Type B pancreatic cell (in vitro differentiated cells): ENCODE results near the gene ARHGAP40. TPM values are rescaled to one million over a fixed set of nuclear protein-coding genes. Genes with fewer than 3 reads are reported as not detected.

Experiments
- DNase-seq: peaks from one replicate; pipeline ENCODE4 v3.0.0; 2021; ENCODE audit warnings: mixed read lengths; ENCODE audit not compliant: unreplicated experiment; ENCODE audit errors: extremely low spot score
- H3K27ac Mint-ChIP-seq: 2 replicates; pipeline ENCODE4 v1.8.0; 2021; ENCODE audit warnings: mild to moderate bottlenecking, mixed read lengths
- H3K27me3 Mint-ChIP-seq: 2 replicates; pipeline ENCODE4 v1.8.0; 2021; ENCODE audit warnings: mixed read lengths
- H3K36me3 Mint-ChIP-seq: 2 replicates; pipeline ENCODE4 v1.8.0; 2021; ENCODE audit warnings: mixed read lengths
- H3K4me1 Mint-ChIP-seq: one replicate; pipeline ENCODE4 v1.8.0; 2021; ENCODE audit warnings: mixed read lengths; ENCODE audit not compliant: unreplicated experiment
- H3K4me3 Mint-ChIP-seq: 2 replicates; pipeline ENCODE4 v1.8.0; 2021; ENCODE audit warnings: mild to moderate bottlenecking, mixed read lengths
- H3K9me3 Mint-ChIP-seq: 2 replicates; pipeline ENCODE4 v1.8.0; 2021; ENCODE audit warnings: mixed read lengths
- total RNA-seq: library from RNA; stranded (reverse); gene quantifications from 2 replicates; pipeline ENCODE4 v1.2.1, GENCODE V29; 2021; ENCODE audit warnings: low replicate concordance
- TF ChIP-seq, protein P1 (sequence below): fragments of 200-600 bp; sonication (generic); conservative IDR thresholded peaks from 2 replicates; pipeline ENCODE4 v1.5.0; 2021; ENCODE audit warnings: antibody characterized with exemption, mild to moderate bottlenecking

Gene ARHGAP40
- total RNA-seq, 1 donor from 2014 or later: 1.7 TPM

DNA sequence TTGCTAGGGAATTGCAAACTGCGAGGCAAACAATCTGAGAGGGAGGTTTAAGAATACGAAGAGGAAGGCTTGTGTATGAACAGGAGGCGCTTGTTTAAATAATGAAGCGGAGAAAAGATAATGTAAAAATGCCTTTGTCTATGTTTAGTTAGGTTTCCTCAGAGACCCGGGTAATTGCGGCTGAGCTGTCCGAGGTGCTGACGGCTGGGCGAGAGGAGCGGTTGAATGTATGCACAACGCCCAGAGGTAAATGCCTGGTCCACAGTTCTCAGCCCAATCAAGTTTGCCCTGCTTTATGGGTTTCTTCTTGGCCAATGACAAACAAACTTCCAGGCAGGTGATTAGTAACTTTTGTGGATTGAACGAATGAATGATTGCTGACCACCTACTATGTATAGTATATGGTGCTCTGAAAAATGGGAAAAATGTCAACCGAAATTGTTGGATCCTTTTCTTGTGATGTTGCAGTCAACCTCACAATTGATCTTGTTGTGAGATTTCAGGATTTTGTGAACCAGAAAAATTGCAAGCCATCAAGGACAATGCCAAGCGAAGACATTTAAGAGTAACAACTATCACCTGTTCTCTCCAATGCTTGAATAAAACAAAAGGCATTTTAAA is 84.4 kb downstream of the ARHGAP40 start:
- Mint-ChIP-seq H3K27ac (no peak overlapping the region), H3K9me3 (no peaks in the 10 kb centered on the region), H3K4me1 (no peaks in the 10 kb centered on the region), H3K4me3 (no peak overlapping the region), H3K27me3 (peaks cover 58% of the 10 kb centered on the region), H3K36me3 (no peaks in the 10 kb centered on the region)
- no peak for DNase-seq
- TF ChIP-seq, protein P1, sequence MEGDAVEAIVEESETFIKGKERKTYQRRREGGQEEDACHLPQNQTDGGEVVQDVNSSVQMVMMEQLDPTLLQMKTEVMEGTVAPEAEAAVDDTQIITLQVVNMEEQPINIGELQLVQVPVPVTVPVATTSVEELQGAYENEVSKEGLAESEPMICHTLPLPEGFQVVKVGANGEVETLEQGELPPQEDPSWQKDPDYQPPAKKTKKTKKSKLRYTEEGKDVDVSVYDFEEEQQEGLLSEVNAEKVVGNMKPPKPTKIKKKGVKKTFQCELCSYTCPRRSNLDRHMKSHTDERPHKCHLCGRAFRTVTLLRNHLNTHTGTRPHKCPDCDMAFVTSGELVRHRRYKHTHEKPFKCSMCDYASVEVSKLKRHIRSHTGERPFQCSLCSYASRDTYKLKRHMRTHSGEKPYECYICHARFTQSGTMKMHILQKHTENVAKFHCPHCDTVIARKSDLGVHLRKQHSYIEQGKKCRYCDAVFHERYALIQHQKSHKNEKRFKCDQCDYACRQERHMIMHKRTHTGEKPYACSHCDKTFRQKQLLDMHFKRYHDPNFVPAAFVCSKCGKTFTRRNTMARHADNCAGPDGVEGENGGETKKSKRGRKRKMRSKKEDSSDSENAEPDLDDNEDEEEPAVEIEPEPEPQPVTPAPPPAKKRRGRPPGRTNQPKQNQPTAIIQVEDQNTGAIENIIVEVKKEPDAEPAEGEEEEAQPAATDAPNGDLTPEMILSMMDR: no peak

DNA sequence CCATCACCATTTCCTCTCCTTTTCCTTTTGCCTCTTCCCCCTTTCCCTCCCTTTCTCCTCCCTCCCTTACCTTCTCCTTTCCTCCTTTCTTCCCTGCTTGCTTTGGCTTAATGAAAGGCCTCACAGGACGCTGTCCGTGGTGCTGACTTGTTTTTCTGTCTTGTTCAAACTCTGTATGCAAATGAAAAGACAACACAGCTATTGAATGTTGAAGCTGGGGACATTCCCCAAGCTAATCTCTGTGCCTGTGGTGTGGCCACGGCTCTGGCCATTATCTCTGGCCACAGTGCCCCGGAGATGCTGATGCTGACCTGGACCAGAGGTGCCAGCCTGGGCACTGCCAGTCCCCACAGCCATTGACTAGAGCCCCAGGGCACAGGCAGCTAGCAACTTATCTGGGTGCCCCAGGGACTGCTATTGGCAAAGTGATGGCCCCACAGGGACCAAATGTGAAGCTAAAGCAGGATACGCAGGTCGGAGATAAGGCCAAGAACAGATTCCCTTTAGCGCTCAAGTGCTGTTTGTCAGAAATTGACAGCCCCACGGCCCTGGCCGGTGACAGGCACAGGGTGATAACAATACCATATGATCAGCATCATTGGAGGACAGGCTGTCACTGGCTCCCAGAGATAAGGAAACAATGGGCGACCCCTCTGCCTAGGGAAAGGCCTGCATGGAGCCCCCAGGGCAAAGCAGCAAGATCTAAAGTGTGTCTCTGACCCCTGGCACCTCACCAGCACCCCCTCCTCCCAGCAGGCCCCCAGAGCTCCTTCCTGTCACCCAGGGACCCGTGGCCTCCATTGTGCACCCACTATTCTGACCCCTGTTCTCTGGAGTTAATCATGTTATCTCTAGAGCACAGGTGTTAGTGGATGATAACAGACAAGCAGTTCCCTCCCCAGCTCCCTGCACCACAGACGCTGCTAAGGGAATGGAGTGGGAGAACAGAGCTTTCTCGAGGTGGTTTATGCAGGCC is 91.1 kb downstream of the ARHGAP40 start:
- Mint-ChIP-seq H3K4me3 (no peak overlapping the region), H3K9me3 (no peaks in the 10 kb centered on the region), H3K27me3 (peaks cover 27% of the 10 kb centered on the region), H3K27ac (no peak overlapping the region), H3K4me1 (no peaks in the 10 kb centered on the region), H3K36me3 (no peaks in the 10 kb centered on the region)
- TF ChIP-seq, protein P1: no peak
- DNase-seq: no peak

DNA sequence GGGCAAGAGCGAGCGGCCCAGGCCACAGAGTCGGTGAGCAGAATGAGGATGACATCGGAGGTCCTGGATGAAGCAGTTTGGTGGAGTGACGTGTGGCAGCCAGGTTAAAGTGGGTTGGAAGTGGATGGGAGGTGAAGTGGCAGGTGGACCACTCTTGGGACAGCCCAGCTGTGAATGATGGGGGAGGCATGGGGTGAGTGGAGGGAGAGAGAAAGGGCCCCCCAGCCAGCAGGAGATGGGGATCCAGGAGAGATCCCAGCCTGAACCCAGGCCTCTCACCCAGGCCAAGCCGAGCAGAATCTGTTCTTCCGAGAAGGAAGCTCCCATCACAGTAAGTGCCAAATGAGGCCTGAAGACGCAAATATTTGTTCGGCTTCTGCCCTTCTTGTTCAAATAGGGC is 95.7 kb downstream of the ARHGAP40 start:
- DNase-seq: no peak
- TF ChIP-seq, protein P1: no peak
- no peaks in the 10 kb centered on the region for H3K36me3 Mint-ChIP-seq
- H3K4me3 Mint-ChIP-seq: no peak overlapping the region
- H3K27me3 Mint-ChIP-seq: peaks cover 20% of the 10 kb centered on the region
- no peaks in the 10 kb centered on the region for H3K9me3 Mint-ChIP-seq
- H3K4me1 Mint-ChIP-seq: no peaks in the 10 kb centered on the region
- no peak overlapping the region for H3K27ac Mint-ChIP-seq

DNA sequence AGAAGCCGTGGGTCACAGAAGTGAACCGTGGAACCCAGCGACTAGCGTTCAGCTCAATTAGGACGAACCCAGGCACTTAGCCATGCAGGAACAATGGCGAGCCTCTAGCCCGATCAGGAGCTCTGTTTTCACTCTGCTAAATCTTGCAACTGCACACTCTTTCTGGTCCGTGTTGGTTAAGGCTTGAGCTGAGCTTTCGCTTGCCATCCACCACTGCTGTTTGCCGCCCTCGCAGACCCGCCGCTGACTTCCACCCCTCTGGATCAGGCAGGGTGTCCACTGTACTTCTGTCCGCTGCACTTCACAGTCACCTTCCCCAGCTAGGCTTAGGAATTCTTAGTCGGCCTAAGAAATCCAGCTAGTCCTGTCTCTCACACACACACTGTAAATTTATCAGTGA is 96.9 kb downstream of the ARHGAP40 start:
- DNase-seq: no peak
- Mint-ChIP-seq H3K4me1 (no peaks in the 10 kb centered on the region), H3K4me3 (no peak overlapping the region), H3K9me3 (no peaks in the 10 kb centered on the region), H3K27ac (no peak overlapping the region), H3K36me3 (no peaks in the 10 kb centered on the region), H3K27me3 (peaks cover 27% of the 10 kb centered on the region)
- TF ChIP-seq, protein P1: no peak

DNA sequence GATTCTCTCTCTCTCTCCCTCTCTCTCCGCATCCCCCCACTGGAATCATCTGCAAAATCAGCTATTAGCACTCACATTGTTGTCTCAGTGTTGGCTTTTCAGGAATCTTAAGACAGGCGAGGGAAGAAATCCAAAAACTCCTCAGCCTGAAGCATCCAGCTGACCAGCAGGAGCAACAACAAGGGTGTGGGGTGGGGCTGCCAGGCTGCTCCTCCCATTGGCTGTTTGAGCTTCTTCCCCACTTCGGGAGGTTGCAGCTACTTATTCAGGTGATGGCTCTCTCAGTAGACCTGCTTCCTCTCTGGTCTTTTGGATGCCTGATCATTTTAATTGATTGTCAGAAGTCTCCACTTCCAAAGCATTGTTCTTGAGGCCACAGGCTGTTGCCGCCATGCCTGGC is 98.5 kb downstream of the ARHGAP40 start:
- TF ChIP-seq, protein P1: no peak
- Mint-ChIP-seq H3K27ac (no peak overlapping the region), H3K4me1 (no peaks in the 10 kb centered on the region), H3K36me3 (no peaks in the 10 kb centered on the region), H3K27me3 (peaks cover 35% of the 10 kb centered on the region), H3K9me3 (no peaks in the 10 kb centered on the region), H3K4me3 (no peak overlapping the region)
- no peak for DNase-seq

Other genes with a start within 250 kb of the ARHGAP40 start
- 37.2 and 57.0 TPM in 2 replicates for gene SNHG17, start 166.5 kb upstream of the ARHGAP40 start, total RNA-seq
- 38.2 and 39.6 TPM in 2 replicates for gene RALGAPB, start 129.0 kb upstream of the ARHGAP40 start, total RNA-seq
- not detected in 2 replicates for gene ADIG, start 20.6 kb upstream of the ARHGAP40 start, total RNA-seq
- gene SLC32A1, start 122.7 kb downstream of the ARHGAP40 start, total RNA-seq: not detected in 2 replicates
- 5.7 and 9.1 TPM in 2 replicates for gene ACTR5, start 146.7 kb downstream of the ARHGAP40 start, total RNA-seq
- 0.31 TPM in 1 of 2 replicates, not detected in the other for gene PPP1R16B, start 203.9 kb downstream of the ARHGAP40 start, total RNA-seq